ENCODE results near the gene CLCN7.

Gene CLCN7, protein sequence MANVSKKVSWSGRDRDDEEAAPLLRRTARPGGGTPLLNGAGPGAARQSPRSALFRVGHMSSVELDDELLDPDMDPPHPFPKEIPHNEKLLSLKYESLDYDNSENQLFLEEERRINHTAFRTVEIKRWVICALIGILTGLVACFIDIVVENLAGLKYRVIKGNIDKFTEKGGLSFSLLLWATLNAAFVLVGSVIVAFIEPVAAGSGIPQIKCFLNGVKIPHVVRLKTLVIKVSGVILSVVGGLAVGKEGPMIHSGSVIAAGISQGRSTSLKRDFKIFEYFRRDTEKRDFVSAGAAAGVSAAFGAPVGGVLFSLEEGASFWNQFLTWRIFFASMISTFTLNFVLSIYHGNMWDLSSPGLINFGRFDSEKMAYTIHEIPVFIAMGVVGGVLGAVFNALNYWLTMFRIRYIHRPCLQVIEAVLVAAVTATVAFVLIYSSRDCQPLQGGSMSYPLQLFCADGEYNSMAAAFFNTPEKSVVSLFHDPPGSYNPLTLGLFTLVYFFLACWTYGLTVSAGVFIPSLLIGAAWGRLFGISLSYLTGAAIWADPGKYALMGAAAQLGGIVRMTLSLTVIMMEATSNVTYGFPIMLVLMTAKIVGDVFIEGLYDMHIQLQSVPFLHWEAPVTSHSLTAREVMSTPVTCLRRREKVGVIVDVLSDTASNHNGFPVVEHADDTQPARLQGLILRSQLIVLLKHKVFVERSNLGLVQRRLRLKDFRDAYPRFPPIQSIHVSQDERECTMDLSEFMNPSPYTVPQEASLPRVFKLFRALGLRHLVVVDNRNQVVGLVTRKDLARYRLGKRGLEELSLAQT

DNA sequence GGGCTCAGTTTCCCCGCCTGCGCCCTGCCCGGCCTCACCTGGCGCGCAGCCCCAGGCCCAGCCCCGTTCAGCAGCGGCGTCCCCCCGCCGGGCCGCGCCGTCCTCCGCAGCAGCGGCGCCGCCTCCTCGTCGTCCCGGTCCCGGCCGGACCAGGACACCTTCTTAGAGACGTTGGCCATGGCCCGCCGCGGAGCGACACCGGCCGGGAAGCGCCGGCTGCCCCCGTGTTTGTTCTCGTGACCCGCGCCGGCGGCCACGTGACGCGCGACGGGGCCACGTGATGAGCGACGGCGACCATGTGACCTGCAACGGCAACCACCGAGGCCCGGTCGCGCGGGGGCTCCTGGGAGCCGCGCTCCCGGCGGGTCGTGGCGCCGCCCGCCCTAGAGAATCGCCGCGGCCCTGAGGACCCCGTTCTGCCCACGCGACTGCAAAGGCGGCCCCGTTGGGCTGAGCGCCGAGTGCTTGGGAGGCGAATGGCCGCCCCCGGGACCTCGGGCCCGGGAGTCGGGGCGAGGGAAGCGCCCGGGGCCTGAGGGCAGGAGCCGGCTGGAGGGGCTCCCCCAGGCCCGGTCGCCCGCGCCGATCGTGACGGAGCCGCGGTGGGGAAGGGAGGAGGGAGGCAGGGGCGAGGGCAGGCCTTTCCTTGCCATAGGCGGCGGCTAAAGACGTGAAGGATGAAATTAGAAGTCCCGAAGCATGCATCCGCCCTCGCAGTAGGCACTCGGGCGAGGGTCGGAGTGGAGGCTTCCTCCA is at the start of gene CLCN7:
TSS of gene CLCN7 (minus strand) at position 233 of the 756 bp plus-strand sequence. CDS start at position 179, 54 bp downstream.
- DNase-seq, result peak; percentile 82 to 87

DNA sequence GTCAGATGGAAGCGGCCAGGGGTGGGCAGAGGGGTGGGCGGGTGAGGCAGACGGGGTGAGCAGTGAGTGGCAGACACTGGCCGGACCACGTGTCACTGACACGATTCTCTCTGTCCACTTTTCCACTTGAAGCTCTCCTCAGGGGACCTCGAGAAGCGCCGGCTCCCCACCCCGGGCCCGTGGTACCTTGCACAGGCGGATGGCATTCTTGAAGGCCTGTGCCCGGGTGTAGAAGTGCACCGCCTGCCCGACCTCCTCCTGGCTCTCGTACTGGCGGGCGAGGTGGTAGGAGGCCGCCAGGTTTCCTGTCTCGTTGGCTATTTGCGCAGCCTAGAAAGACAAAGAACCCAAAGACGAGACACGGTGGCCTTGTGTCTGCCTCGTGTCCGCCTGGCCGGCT is 49.5 kb upstream of the CLCN7 start:
- no peak for DNase-seq

DNA sequence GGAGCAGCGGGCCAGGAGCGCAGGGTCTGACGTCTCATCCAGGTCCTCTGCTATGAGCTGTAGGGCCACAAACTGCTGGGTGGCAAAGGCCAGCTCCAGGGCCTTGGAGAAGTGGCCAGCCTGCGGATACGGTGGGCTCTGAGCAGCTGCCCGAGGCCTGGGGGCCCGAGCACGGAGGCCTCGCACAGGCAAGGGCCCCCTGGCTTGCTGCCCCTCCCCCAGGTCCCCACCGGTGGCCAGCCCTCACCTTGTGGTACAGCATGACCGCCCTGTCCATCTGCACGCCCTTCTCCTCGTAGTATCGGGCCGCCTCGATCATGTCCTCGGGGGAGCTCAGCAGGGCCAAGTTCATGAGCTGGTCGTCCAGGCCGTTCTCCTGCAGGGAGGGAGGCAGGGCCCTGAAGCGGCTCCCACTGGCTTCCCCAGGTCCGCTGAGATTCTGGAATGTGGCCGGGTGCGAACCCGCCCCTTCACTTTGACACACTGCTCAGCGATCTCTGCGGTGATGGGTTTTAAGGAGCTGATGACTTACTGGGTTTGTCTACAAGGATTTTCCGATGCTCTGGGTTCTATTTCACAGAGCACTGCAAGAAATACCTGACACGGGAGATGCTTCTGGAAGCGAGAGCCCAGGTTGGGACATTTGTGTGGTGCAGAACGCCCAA is 48.9 kb upstream of the CLCN7 start:
- DNase-seq, result no peak

- DNase-seq, result no peak
These were observed 45.6 kb upstream of the CLCN7 start for GRCh38 chr16:1520461-1520860.

DNA sequence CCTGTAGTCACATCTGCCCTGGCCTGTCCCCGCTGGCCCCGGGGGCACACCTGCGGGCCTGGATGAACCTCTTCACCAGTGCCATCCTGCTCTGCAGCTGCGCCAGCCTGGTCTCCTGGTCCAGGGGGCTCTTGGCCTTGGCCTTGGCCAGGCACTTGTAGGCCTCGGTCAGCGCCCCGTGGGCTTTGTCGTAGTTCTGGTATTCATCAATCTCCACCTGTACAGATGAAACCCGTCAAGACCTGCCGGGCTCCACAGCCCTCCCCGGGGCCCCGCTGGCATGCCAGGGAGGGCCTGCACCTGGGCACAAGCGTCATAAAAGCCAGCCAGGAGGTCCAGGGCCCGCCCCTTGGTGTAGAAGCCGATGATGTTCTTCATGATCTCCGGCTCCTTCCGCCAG is 45.0 kb upstream of the CLCN7 start:
- no peak for DNase-seq

GRCh38 chr16:1518626-1519135 is 43.9 kb upstream of the CLCN7 start:
- DNase-seq, result no peak

DNA sequence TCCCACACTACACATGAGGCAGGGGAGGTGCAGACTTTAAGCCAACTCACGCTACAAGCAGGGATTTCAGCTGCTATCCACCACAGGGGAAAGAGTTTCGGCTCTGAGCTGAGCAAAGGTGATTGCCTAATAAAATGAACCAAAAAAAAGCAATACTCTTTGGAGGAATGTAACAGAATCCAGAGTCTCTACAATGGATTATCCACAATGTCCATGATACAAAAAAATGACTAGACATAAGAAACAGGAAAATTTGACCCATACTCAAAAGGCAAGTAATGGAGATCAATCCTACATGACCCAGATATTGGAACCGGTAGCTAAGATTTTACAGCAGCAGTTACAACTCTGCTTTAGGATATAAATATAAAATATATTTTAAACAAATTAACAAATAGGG is 39.7 kb upstream of the CLCN7 start:
- no peak for DNase-seq

DNA sequence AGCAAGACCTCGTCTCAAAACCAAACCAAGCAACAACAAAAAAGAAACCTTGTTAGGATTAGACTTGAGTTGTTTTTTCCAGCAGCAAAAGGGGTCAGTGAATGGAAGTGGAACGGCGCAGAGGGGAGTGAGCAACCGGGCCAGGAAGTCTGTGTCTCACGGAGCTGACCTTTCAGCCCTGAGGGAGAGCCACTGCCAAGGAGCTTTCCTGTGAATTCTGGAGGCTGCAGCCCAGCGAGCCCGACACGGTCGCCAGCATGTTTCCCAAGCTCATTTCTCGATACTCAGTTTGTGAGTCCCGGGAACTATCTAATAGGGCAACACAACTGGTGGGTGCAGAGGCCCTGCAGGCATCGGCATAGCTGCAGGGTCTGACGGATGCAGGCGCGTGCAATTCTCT is 37.9 kb upstream of the CLCN7 start:
- DNase-seq, result no peak

DNA sequence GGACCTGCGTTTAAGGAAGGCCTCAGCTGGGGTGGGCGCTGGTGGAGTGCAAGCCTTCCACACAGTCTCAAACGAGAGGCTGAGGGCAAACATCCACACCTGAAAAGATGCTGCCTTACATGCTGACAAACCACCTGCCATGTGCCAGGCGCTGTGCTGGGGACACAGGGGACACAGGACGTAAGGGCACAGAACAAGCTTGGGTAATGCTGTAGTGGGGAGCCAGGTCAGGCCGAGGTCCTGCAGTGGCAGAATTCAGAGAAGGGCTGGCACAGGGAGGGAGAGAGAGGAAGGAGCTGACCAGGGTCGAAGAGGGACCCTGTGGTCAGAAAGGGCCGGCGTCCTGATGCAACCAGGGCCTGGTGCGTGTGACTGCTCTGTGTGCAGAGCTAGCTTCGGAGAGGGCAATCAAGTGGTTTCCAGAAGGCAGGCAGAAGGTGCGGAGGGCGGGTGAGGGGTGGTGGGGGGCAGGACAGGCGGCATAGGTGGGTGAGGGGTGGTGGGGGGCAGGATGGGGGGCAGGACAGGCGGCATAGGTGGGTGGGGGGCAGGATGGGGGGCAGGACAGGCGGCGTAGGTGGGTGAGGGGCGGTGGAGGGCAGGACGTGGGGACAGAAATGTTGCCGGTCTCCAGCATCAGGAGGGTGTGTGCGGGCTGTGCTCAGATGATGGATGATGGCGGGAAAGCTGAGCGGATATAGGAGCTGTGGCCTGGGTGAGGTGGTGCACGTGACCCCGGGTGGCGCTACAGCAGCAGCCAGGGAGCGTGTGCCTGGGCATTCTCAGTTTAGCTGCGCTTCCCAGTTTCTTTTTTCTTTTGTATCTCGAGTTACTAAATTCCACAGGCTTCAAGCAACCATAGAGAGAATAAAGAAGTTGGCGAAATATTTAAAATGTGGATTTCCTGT is 37.1 kb upstream of the CLCN7 start:
- no peak for DNase-seq

DNA sequence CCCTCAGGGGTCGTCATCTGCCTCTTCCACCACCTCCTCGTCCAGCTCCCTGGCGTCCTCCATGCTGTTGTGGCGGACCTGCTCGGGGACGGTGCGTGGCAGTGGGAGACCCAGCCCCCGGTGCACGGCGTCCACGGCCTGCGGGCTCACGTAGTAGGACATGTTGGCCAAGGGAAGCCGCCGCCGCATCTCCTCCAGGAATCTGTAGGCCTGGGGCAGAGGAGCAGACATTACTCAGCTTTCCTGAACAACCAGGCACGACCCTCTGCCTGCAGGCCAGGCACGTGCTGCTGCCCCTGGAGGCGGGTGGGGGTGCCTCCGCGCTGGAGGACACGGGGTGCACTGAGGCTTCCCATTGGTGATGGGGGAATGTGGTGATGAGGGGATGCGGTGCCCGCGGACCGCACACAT is 36.1 kb upstream of the CLCN7 start:
- DNase-seq, result no peak

GRCh38 chr16:1510272-1510671 is 35.4 kb upstream of the CLCN7 start:
- no peak for DNase-seq

GRCh38 chr16:1509307-1510221 is 34.7 kb upstream of the CLCN7 start:
- DNase-seq, result no peak

GRCh38 chr16:1508494-1509187 is 33.8 kb upstream of the CLCN7 start:
- DNase-seq, result no peak

- no peak for DNase-seq
These were observed 31.8 kb upstream of the CLCN7 start for GRCh38 chr16:1506494-1507213.

- DNase-seq, result no peak
These were observed 31.1 kb upstream of the CLCN7 start for GRCh38 chr16:1505912-1506311.

- no peak for DNase-seq
These were observed 30.4 kb upstream of the CLCN7 start for GRCh38 chr16:1505073-1505844.

- DNase-seq, result no peak
These were observed 28.5 kb upstream of the CLCN7 start for GRCh38 chr16:1503110-1503955.
